Measurements from ENCODE around the gene MAD2L1BP. TPM values are rescaled to one million over a fixed set of nuclear protein-coding genes. Genes with fewer than 3 reads are reported as not detected.
"Not testable (repeated sequence)": the region's sequence is repeated elsewhere in the genome, so short reads cannot be mapped to it uniquely, and the experiment has no call there.

Gene MAD2L1BP
- polyA plus RNA-seq, 12 donors: 14.6 to 20.6 (median 17.3) TPM; not detected in 2

- DNase-seq: no peak
Observed at GRCh38 chr6:43658161-43658560, 22.5 kb downstream of the MAD2L1BP start.

- not testable (repeated sequence) for DNase-seq
Observed at GRCh38 chr6:43662948-43663347, 27.3 kb downstream of the MAD2L1BP start.

GRCh38 chr6:43665376-43665775, 29.7 kb downstream of the MAD2L1BP start:
- no peak for DNase-seq

GRCh38 chr6:43666196-43666920, 30.7 kb downstream of the MAD2L1BP start:
- DNase-seq: no peak

GRCh38 chr6:43667245-43668150, 31.9 kb downstream of the MAD2L1BP start:
- peak; percentile 81 for DNase-seq

- no peak for DNase-seq
Observed at GRCh38 chr6:43668151-43669028, 32.8 kb downstream of the MAD2L1BP start.

GRCh38 chr6:43669050-43669921, 33.6 kb downstream of the MAD2L1BP start:
- peak; percentile 72 for DNase-seq

- no peak for DNase-seq
Observed at GRCh38 chr6:43669922-43670622, 34.4 kb downstream of the MAD2L1BP start.

GRCh38 chr6:43670623-43670986, 35.0 kb downstream of the MAD2L1BP start:
- DNase-seq: no peak

- DNase-seq: no peak
Observed at GRCh38 chr6:43671011-43671800, 35.6 kb downstream of the MAD2L1BP start.

GRCh38 chr6:43671801-43672690, 36.4 kb downstream of the MAD2L1BP start:
- DNase-seq: no peak

GRCh38 chr6:43673444-43674084, 37.9 kb downstream of the MAD2L1BP start:
- DNase-seq: no peak

GRCh38 chr6:43674291-43674690, 38.7 kb downstream of the MAD2L1BP start:
- DNase-seq: no peak

GRCh38 chr6:43674921-43675320, 39.3 kb downstream of the MAD2L1BP start:
- no peak for DNase-seq

- DNase-seq: no peak
Observed at GRCh38 chr6:43676962-43677606, 41.4 kb downstream of the MAD2L1BP start.

GRCh38 chr6:43677759-43678158, 42.1 kb downstream of the MAD2L1BP start:
- DNase-seq: no peak

- no peak for DNase-seq
Observed at GRCh38 chr6:43678341-43678740, 42.7 kb downstream of the MAD2L1BP start.
